Mammary epithelial cell (primary cell): ENCODE data around the gene MERTK.

Experiments
- EZH2 ChIP-seq: IDR thresholded peaks from 2 replicates; pipeline ENCODE4 v1.6.1; 2012; ENCODE audit warnings: low read length, inconsistent platforms, borderline replicate concordance
- TF ChIP-seq, protein P1 (sequence below), 2 donors: IDR thresholded peaks in 1 of 2; conservative IDR thresholded peaks in 1 of 2; 2 replicates each; pipeline ENCODE4 v1.5.1; 2011 to 2012; ENCODE audit warnings: inconsistent platforms in 2 of 2, low read length in 2 of 2, mild to moderate bottlenecking in 2 of 2, control low read depth in 1 of 2, low read depth in 1 of 2; ENCODE audit not compliant: insufficient read depth in 1 of 2; ENCODE audit errors: extremely low read depth in 1 of 2

DNA sequence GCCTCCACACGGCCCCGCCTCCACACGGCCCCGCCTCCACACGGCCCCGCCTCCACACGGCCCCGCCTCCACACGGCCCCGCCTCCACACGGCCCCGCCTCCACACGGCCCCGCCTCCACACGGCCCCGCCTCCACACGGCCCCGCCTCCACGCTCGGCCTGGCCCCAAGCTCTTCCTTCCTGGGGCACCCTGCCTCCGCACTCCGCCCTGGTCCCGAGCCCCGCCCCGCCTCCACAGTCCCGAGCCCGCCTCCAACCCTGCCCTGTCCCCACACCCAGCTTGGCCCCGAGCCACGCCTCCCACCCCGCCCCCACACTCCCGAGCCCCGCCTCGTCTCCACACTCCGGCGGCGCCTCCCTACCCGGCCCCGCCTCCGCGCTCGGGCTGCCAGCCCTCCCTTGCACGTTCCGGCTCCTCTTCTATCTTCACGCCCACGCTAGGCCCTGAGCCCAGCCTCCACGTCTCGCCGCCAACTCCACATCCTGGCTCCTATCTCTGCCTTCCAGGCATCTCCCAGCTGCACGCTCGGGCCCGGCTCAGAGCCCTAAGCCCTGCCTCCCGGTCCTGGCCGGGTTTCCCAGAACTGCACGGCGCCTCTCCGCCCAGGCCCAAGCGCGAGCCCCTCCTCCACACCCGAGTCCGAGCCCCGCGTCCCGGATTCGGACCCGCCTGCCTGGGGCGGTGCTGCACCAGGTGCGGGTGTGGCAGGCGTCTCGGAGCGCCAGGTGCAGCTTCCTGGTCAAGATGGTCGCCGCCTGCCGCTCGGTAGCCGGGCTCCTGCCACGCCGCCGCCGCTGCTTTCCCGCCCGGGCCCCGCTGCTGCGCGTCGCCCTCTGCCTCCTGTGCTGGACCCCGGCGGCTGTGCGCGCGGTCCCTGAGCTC, 156.7 kb downstream of the MERTK start, which contains the start of gene TMEM87B:
- TF ChIP-seq, protein P1, sequence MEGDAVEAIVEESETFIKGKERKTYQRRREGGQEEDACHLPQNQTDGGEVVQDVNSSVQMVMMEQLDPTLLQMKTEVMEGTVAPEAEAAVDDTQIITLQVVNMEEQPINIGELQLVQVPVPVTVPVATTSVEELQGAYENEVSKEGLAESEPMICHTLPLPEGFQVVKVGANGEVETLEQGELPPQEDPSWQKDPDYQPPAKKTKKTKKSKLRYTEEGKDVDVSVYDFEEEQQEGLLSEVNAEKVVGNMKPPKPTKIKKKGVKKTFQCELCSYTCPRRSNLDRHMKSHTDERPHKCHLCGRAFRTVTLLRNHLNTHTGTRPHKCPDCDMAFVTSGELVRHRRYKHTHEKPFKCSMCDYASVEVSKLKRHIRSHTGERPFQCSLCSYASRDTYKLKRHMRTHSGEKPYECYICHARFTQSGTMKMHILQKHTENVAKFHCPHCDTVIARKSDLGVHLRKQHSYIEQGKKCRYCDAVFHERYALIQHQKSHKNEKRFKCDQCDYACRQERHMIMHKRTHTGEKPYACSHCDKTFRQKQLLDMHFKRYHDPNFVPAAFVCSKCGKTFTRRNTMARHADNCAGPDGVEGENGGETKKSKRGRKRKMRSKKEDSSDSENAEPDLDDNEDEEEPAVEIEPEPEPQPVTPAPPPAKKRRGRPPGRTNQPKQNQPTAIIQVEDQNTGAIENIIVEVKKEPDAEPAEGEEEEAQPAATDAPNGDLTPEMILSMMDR (conservative IDR thresholded peaks at IDR 0.05 in 1 of 2, IDR thresholded peaks at IDR 0.05 in 1 of 2; ENCODE audit: extremely low read depth in 1 of 2, insufficient read depth in 1 of 2, low read depth in 1 of 2, low read length in 2 of 2): no peak
- TF ChIP-seq EZH2: no peak
